WTC11 (cell line): Measurements from ENCODE around the gene URAD. TPM values are rescaled to one million over a fixed set of nuclear protein-coding genes. Genes with fewer than 3 reads are reported as not detected.

ENCODE experiments used
- ATAC-seq: fragments of 200-7000 bp; cut with Tn5 transposase; 2 replicates; pipeline ENCODE4 v1.10.0; 2021; ENCODE audit warnings: mild to moderate bottlenecking, moderate library complexity
- CTCF ChIA-PET: fragments of 300-600 bp; sonication (Branson Sonifier 250); formaldehyde crosslinking; loops from one replicate; lab custom pipeline; 2021; ENCODE audit warnings: antibody characterized with exemption; lab: Charles Lee
- POLR2A ChIA-PET: fragments of 350-600 bp; sonication (Branson Sonifier 250); formaldehyde crosslinking; loops from one replicate; lab custom pipeline; 2021; ENCODE audit warnings: antibody characterized with exemption; lab: Charles Lee
- DNase-seq: peaks from one replicate; pipeline ENCODE4 v3.0.0; 2021; ENCODE audit warnings: low spot score
- H3K27ac Mint-ChIP-seq: 2 replicates; pipeline ENCODE4 v1.8.0; 2021; ENCODE audit warnings: mixed read lengths
- H3K27me3 Mint-ChIP-seq: 2 replicates; pipeline ENCODE4 v1.8.0; 2021; ENCODE audit warnings: low read depth, mild to moderate bottlenecking, moderate library complexity, mixed read lengths
- H3K36me3 Mint-ChIP-seq: 2 replicates; pipeline ENCODE4 v1.8.0; 2021; ENCODE audit warnings: mixed read lengths
- H3K4me1 Mint-ChIP-seq: 2 replicates; pipeline ENCODE4 v1.8.0; 2022; ENCODE audit warnings: mixed read lengths
- H3K4me3 Mint-ChIP-seq: 2 replicates; pipeline ENCODE4 v1.8.0; 2021; ENCODE audit warnings: mild to moderate bottlenecking, moderate library complexity, mixed read lengths
- H3K9me3 Mint-ChIP-seq: 2 replicates; pipeline ENCODE4 v1.8.0; 2021; ENCODE audit warnings: mixed read lengths
- ATF6 ChIP-seq: sonication (generic); formaldehyde crosslinking; IDR thresholded peaks from 2 replicates; pipeline ENCODE4 v1.8.1; 2023; ENCODE audit warnings: mild to moderate bottlenecking, missing genetic modification reagents
- CREM ChIP-seq: sonication (generic); formaldehyde crosslinking; IDR thresholded peaks from 2 replicates; pipeline ENCODE4 v1.8.1; 2022; ENCODE audit warnings: mild to moderate bottlenecking, missing genetic modification reagents, moderate library complexity
- CTCF ChIP-seq: fragments of 200-600 bp; IDR thresholded peaks from 2 replicates; pipeline ENCODE4 v1.8.0; 2022; ENCODE audit warnings: antibody characterized with exemption
- E2F4 ChIP-seq: sonication (generic); formaldehyde crosslinking; IDR thresholded peaks from 2 replicates; pipeline ENCODE4 v1.8.1; 2022; ENCODE audit warnings: low read depth, mild to moderate bottlenecking, moderate library complexity, missing genetic modification reagents, borderline replicate concordance
- ESRRA ChIP-seq: sonication (generic); formaldehyde crosslinking; IDR thresholded peaks from 2 replicates; pipeline ENCODE4 v1.8.1; 2022; ENCODE audit warnings: mild to moderate bottlenecking, missing genetic modification reagents, borderline replicate concordance
- GABPB1 ChIP-seq: sonication (generic); formaldehyde crosslinking; IDR thresholded peaks from 2 replicates; pipeline ENCODE4 v1.8.1; 2023; ENCODE audit warnings: mild to moderate bottlenecking, missing genetic modification reagents
- GTF2I ChIP-seq: fragments of 250-450 bp; sonication (Bioruptor Pico); conservative IDR thresholded peaks from 2 replicates; pipeline ENCODE4 v1.4.0; 2021; ENCODE audit warnings: mild to moderate bottlenecking
- MAX ChIP-seq: sonication (generic); formaldehyde crosslinking; IDR thresholded peaks from 2 replicates; pipeline ENCODE4 v1.8.0; 2022; ENCODE audit warnings: mild to moderate bottlenecking, missing genetic modification reagents
- RELA ChIP-seq: sonication (generic); formaldehyde crosslinking; IDR thresholded peaks from 2 replicates; pipeline ENCODE4 v1.8.1; 2022; ENCODE audit warnings: missing genetic modification reagents, mild to moderate bottlenecking, borderline replicate concordance
- SP1 ChIP-seq: sonication (generic); formaldehyde crosslinking; conservative IDR thresholded peaks from 2 replicates; pipeline ENCODE4 v1.8.1; 2022; ENCODE audit warnings: missing genetic modification reagents
- TEAD1 ChIP-seq: sonication (generic); formaldehyde crosslinking; IDR thresholded peaks from 2 replicates; pipeline ENCODE4 v1.8.0; 2022; ENCODE audit warnings: mild to moderate bottlenecking, missing genetic modification reagents
- ZNF219 ChIP-seq: sonication (generic); formaldehyde crosslinking; IDR thresholded peaks from 2 replicates; pipeline ENCODE4 v1.8.0; 2023; ENCODE audit warnings: missing genetic modification reagents, mild to moderate bottlenecking, borderline replicate concordance
- ZNF317 ChIP-seq: sonication (generic); formaldehyde crosslinking; IDR thresholded peaks from 2 replicates; pipeline ENCODE4 v1.8.1; 2023; ENCODE audit warnings: low read depth, mild to moderate bottlenecking, moderate library complexity, missing genetic modification reagents, borderline replicate concordance
- ZNF512 ChIP-seq: sonication (generic); formaldehyde crosslinking; IDR thresholded peaks from 2 replicates; pipeline ENCODE4 v1.8.1; 2022; ENCODE audit warnings: missing genetic modification reagents, borderline replicate concordance
- ZNF532 ChIP-seq: fragments of 250-450 bp; sonication (Bioruptor Pico); IDR thresholded peaks from 2 replicates; pipeline ENCODE4 v1.9.0; 2021; ENCODE audit warnings: mild to moderate bottlenecking, borderline replicate concordance
- total RNA-seq: library from RNA; stranded (reverse); gene quantifications from 3 replicates; pipeline ENCODE4 v1.2.3, GENCODE V29; 2021

The URAD gene
- total RNA-seq, 1 experiment from 2014 or later = not detected

- H3K27me3 Mint-ChIP-seq = no peaks in the 10 kb centered on the region; the same call in 1 of the 2 replicates
- ATAC-seq (no peak), DNase-seq (no peak)
- TF ChIP-seq GTF2I = no peak
- TF ChIP-seq TEAD1 (CRISPR knock-in tag) = no peak
- no peak for TF ChIP-seq SP1 (CRISPR knock-in tag)
- TF ChIP-seq E2F4 (CRISPR knock-in tag) = no peak
- TF ChIP-seq ZNF512 (CRISPR knock-in tag) = no peak
- TF ChIP-seq ZNF219 = no peak
- TF ChIP-seq ESRRA (CRISPR knock-in tag) = no peak
- no peak for TF ChIP-seq CREM
- no peak for TF ChIP-seq ZNF317
- no peak for TF ChIP-seq CTCF
- H3K9me3 Mint-ChIP-seq = no peaks in the 10 kb centered on the region
- no peak overlapping the region for H3K27ac Mint-ChIP-seq
- ChIA-PET POLR2A (interaction anchor here (0.5 kb wide), 1 partner anchor 236 kb away, joined by 3 read pairs; no protein-coding TSS in a partner anchor), CTCF (interaction anchor here (0.8 kb wide), 1 partner anchor 47 kb away, joined by 3 read pairs; no protein-coding TSS in a partner anchor)
- H3K4me3 Mint-ChIP-seq = no peak overlapping the region
- H3K4me1 Mint-ChIP-seq = peaks cover 3% of the 10 kb centered on the region; the same call in 1 of the 2 replicates
- no peaks in the 10 kb centered on the region for H3K36me3 Mint-ChIP-seq
Measured at GRCh38 chr13:28031220-28031895, 42.9 kb upstream of the URAD start.

- DNase-seq = no peak
- no peaks in the 10 kb centered on the region for H3K27me3 Mint-ChIP-seq
- CTCF ChIA-PET = interaction anchor here (1.5 kb wide), 1 partner anchor 28 kb away, joined by 3 read pairs; no protein-coding TSS in a partner anchor
- TF ChIP-seq ZNF532 (CRISPR knock-in tag) (no peak), ATF6 (no peak), RELA (CRISPR knock-in tag) (no peak), GABPB1 (CRISPR knock-in tag) (no peak), MAX (CRISPR knock-in tag) (no peak)
- TF ChIP-seq, all 79 proteins: peak for 0
- Mint-ChIP-seq H3K9me3 (no peaks in the 10 kb centered on the region), H3K4me3 (no peak overlapping the region), H3K36me3 (no peaks in the 10 kb centered on the region), H3K4me1 (peaks cover 16% of the 10 kb centered on the region), H3K27ac (no peak overlapping the region)
- no peak for ATAC-seq
- POLR2A ChIA-PET = no interaction called here
Measured at GRCh38 chr13:28027607-28028364, 39.3 kb upstream of the URAD start.
